HEK293T (cell line): ENCODE data around the gene FAM131C.
"Not testable (repeated sequence)": the region's sequence is repeated elsewhere in the genome, so short reads cannot be mapped to it uniquely, and the experiment has no call there.

ENCODE experiments used
- CTCF ChIA-PET: fragments of 350-600 bp; formaldehyde crosslinking; extraction: SDS; loops from one replicate; lab custom pipeline; 2021; ENCODE audit warnings: antibody characterized with exemption, inconsistent platforms; lab: Yijun Ruan, JAX
- POLR2A ChIA-PET: fragments of 350-600 bp; formaldehyde crosslinking; extraction: SDS; loops from one replicate; lab custom pipeline; 2020; ENCODE audit warnings: antibody characterized with exemption, inconsistent platforms; lab: Yijun Ruan, JAX
- DNase-seq: peaks from one replicate; pipeline ENCODE4 v3.0.0; 2012; ENCODE audit warnings: mixed read lengths; ENCODE audit errors: extremely low spot score
- ARNT ChIP-seq: fragments of 450-650 bp; IDR thresholded peaks from 2 replicates; pipeline ENCODE4 v1.6.1; 2017; ENCODE audit warnings: mild to moderate bottlenecking
- BHLHE40 ChIP-seq: fragments of 450-650 bp; IDR thresholded peaks from 2 replicates; pipeline ENCODE4 v1.6.1; 2016; ENCODE audit warnings: mild to moderate bottlenecking, moderate library complexity, borderline replicate concordance
- CTBP1 ChIP-seq: fragments of 450-650 bp; IDR thresholded peaks from 2 replicates; pipeline ENCODE4 v1.6.1; 2016; ENCODE audit warnings: borderline replicate concordance
- ELF4 ChIP-seq: fragments of 450-650 bp; IDR thresholded peaks from 2 replicates; pipeline ENCODE4 v1.6.1; 2017; ENCODE audit warnings: antibody characterized with exemption
- FOXA1 ChIP-seq: fragments of 450-650 bp; IDR thresholded peaks from 2 replicates; pipeline ENCODE4 v1.6.1; 2016; ENCODE audit warnings: mild to moderate bottlenecking
- FOXK2 ChIP-seq: fragments of 450-650 bp; IDR thresholded peaks from 2 replicates; pipeline ENCODE4 v1.6.1; 2016; ENCODE audit warnings: mild to moderate bottlenecking
- FOXM1 ChIP-seq: fragments of 450-650 bp; IDR thresholded peaks from 2 replicates; pipeline ENCODE4 v1.6.1; 2017; ENCODE audit warnings: mild to moderate bottlenecking, borderline replicate concordance
- HDGF ChIP-seq: fragments of 450-650 bp; IDR thresholded peaks from 2 replicates; pipeline ENCODE4 v1.6.1; 2017; ENCODE audit warnings: antibody characterized with exemption, borderline replicate concordance
- L3MBTL2 ChIP-seq: fragments of 450-650 bp; conservative IDR thresholded peaks from 2 replicates; pipeline ENCODE4 v1.6.1; 2016; ENCODE audit warnings: mild to moderate bottlenecking
- LEF1 ChIP-seq: fragments of 450-650 bp; IDR thresholded peaks from 2 replicates; pipeline ENCODE4 v1.6.1; 2017; ENCODE audit warnings: mild to moderate bottlenecking, borderline replicate concordance
- NFRKB ChIP-seq: fragments of 450-650 bp; IDR thresholded peaks from 2 replicates; pipeline ENCODE4 v1.6.1; 2016; ENCODE audit warnings: mild to moderate bottlenecking, moderate library complexity
- SP1 ChIP-seq: fragments of 450-650 bp; IDR thresholded peaks from 2 replicates; pipeline ENCODE4 v1.6.1; 2017
- SUZ12 ChIP-seq: fragments of 450-650 bp; IDR thresholded peaks from 2 replicates; pipeline ENCODE4 v1.6.1; 2016; ENCODE audit warnings: mild to moderate bottlenecking
- TARDBP ChIP-seq: fragments of 450-650 bp; IDR thresholded peaks from 2 replicates; pipeline ENCODE4 v1.6.1; 2016
- ZNF384 ChIP-seq: fragments of 450-650 bp; IDR thresholded peaks from 2 replicates; pipeline ENCODE4 v1.6.1; 2016
- TF ChIP-seq, protein P1 (sequence below): fragments of 450-650 bp; IDR thresholded peaks from 2 replicates; pipeline ENCODE4 v1.6.1; 2016

FAM131C gene

DNA sequence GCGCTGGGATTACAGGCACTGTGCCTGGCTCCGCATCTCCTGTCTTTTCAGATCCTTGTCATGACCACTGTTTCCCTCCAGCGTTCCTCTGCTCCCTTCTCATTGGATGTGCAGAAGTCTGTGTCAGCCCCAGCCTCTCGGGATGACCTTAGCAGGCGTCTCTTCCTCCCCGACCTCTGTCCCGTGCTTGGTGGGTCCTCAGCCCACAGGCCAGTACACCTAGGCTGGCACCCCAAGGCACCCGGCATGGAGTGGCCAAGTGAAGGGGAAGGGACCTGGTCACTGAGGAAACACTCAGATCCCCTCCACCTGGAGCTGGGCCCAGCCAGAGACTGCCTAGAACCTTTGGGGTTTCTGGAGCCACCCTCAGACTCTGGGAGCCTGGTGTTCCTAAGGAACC is 32.3 kb downstream of the FAM131C start:
- POLR2A ChIA-PET, result no interaction called here
- CTCF ChIA-PET, result no interaction called here
- DNase-seq, result no peak
- no peak for TF ChIP-seq BHLHE40
- TF ChIP-seq CTBP1, result no peak
- TF ChIP-seq, protein P1, sequence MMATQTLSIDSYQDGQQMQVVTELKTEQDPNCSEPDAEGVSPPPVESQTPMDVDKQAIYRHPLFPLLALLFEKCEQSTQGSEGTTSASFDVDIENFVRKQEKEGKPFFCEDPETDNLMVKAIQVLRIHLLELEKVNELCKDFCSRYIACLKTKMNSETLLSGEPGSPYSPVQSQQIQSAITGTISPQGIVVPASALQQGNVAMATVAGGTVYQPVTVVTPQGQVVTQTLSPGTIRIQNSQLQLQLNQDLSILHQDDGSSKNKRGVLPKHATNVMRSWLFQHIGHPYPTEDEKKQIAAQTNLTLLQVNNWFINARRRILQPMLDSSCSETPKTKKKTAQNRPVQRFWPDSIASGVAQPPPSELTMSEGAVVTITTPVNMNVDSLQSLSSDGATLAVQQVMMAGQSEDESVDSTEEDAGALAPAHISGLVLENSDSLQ, result no peak
- TF ChIP-seq L3MBTL2, result no peak
- no peak for TF ChIP-seq SUZ12
- no peak for TF ChIP-seq FOXA1
- no peak for TF ChIP-seq NFRKB
- TF ChIP-seq ELF4, result no peak
- no peak for TF ChIP-seq ZNF384
- TF ChIP-seq TARDBP, result no peak
- TF ChIP-seq FOXK2, result no peak
- no peak for TF ChIP-seq ARNT
- no peak for TF ChIP-seq LEF1
- TF ChIP-seq SP1, result no peak
- TF ChIP-seq FOXM1, result no peak
- no peak for TF ChIP-seq HDGF

DNA sequence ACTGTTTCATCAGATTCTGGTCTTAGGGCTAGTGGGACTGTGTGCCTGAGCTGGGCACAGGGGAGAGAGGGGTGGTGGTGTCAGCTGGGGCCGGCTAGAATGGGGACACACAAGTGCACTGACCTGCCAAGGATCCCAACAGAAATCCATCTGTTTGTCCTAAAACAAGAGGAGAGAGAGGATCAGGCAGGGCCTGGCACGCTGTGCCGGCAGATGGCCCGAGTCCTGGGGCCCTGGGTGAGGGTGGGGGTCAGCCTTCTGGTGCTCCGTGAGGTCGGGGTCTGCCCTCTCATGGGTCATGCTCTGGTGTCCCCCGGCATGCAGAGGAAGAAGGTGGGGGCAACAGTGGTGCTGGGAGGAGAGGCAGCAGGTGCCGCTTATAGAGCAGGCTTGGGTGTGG is 33.6 kb downstream of the FAM131C start:
- DNase-seq, CTCF ChIA-PET, POLR2A ChIA-PET: not testable (repeated sequence)

DNA sequence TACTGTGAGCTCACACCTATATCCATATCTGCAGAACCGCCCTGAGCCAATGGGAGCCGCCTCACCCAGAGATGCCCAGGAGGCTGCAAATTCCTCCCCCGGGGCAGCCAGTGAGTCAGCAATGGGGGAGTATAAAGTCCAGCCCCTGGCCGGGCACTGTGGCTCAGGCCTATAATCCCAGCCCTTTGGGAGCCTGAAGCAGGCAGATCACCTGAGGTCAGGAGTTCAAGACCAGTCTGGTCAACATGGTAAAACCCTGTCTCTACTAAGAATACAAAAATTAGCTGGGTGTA is 34.9 kb downstream of the FAM131C start:
- ChIA-PET CTCF (interaction anchor here (1.1 kb wide), 1 partner anchor 19 kb away, joined by 4 read pairs; no protein-coding TSS in a partner anchor), POLR2A (no interaction called here)
- no peak for DNase-seq
- TF ChIP-seq BHLHE40 (no peak), LEF1 (no peak), ARNT (no peak), L3MBTL2 (no peak), NFRKB (no peak), CTBP1 (no peak), ELF4 (no peak)

DNA sequence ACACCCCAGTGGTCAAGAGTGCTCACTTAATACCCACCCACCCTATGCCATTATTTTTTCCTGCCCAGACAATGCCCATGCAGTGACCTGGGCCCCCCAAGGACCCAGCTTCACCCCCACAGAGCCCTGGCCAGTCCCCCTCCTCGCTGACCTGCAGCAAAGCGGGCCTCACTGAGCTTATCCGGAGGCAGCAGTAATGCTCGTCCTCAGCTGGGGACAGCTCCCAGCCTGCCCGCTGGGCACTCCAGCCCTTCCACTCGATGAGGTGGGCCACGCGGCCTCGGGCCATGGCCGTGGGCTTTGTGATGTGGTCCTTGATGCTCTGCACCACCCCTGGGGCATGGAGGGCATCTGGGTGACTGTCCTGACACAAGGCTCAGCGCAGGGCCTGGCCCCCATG is 37.0 kb downstream of the FAM131C start:
- CTCF ChIA-PET, POLR2A ChIA-PET, DNase-seq: not testable (repeated sequence)

DNA sequence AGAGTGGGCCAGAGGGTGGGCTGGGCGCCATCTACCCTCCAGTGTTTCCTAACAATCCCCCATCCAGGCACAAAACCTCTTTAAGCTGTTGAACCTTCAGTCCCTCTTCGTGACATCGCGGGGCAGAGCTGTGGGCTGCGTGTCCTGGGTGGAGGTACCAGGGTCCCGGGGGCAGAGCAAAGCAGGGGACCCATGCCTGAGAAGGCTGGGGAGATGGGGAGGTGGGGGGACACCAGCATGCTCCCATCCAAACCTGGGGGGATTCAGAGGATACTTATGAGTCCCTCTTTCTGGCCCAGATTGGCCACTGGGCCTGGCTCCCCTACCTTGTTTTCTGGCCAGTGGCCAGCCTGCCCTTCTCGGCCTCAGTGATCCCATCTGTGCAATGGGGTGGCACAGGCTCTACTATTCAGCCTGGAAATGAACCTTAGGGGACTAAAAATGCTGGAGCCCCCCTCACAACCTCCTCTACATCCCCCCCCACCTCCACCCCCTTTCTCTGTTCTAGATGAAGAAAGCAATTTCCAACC is 40.3 kb downstream of the FAM131C start:
- DNase-seq, POLR2A ChIA-PET: not testable (repeated sequence)
- CTCF ChIA-PET, result interaction anchor here (1.2 kb wide), 1 partner anchor 12 kb away, joined by 3 read pairs; no protein-coding TSS in a partner anchor

DNA sequence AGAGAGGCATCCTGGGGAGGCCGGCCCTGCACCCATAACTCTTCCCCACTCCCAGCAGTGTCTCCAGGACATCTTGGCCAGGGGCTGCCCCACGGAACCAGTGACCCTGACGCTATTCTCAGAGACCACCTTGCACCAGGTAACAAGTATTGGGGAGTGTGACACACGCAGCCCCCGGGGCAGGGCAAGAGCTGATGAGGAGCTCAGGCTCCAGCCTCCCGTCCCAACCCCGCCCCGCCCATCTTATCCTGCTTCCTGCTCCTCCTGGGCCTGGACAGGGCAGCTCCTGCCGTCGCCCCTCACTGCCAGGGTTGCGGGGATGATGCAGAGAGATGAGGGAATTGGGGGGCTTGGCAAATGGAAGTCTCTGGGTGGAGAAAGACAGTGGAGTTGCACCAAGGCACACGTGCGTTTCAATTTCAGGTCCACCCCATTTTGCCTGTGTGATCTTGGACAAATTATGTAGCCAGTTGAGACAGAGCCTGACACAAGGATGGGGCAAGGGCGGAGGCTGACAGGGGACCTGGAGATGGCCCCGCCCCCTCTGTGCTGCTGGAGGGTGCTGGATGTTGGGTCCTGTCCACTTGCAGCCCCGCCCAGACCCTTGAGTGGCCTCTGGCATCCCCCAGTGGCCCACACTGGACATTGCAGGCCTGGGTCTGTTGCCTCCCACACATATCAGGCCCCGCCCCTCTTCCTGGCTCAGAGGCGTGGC is 40.9 kb downstream of the FAM131C start:
- CTCF ChIA-PET, result interaction anchor here (0.7 to 1.2 kb wide), 3 partner anchors 13 to 207 kb away, joined by 3 to 4 read pairs (median 3); no protein-coding TSS in a partner anchor
- POLR2A ChIA-PET, result no interaction called here
- TF ChIP-seq, protein P1, result peak; percentile 41; the same call in 1 of the 2 replicates
- no peak for TF ChIP-seq L3MBTL2
- DNase-seq, result peak; percentile 92

DNA sequence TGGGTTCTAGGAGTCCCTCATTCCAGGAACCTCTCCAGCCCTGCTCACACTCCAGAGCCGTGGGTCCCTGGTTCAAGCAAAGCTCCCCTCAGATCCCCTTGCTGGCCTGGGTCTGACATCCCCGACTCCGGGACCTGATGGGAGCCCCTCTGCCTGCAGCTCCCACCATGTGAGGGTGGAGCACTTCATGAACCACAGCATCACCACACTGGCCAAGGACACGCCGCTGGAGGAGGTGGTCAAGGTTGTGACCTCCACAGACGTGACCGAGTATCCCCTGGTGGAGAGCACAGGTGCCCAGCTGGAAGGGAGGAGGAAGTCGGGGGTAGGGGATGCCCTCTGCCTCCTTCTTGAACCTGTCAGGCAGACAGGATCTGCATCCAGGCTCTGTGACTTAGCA is 41.9 kb downstream of the FAM131C start:
- CTCF ChIA-PET, result interaction anchor here (1.0 kb wide), 1 partner anchor 22 kb away, joined by 4 read pairs; no protein-coding TSS in a partner anchor
- no peak for DNase-seq
- POLR2A ChIA-PET, result no interaction called here
- no peak for TF ChIP-seq LEF1
- TF ChIP-seq TARDBP, result no peak
- TF ChIP-seq ELF4, result no peak
- TF ChIP-seq ARNT, result no peak
- no peak for TF ChIP-seq HDGF
- no peak for TF ChIP-seq FOXM1
- TF ChIP-seq, protein P1, result no peak

DNA sequence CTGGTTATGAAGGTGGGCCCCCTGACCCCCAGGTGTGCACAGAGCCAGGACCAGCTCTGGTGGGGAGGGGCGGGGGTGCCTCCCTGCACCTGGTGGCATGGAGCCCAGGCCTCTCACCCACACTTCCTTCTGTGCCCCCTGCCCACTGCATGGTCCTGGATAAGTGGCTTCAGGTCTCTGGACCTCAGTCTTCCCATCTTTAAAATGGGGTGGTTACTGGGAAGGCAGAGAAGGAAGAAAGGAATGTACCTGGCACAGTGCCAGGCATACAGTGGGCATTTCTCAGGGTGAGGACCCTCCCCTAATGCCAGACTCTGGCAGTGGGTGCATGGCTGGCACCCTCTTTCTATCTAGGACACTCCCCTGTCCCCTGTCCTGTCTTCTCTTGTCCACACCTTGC is 44.2 kb downstream of the FAM131C start:
- no peak for DNase-seq
- CTCF ChIA-PET, result no interaction called here
- POLR2A ChIA-PET, result no interaction called here
- no peak for TF ChIP-seq TARDBP
- TF ChIP-seq SP1, result no peak
- no peak for TF ChIP-seq ELF4
- TF ChIP-seq ARNT, result no peak
- TF ChIP-seq NFRKB, result no peak
- TF ChIP-seq ZNF384, result no peak
- TF ChIP-seq CTBP1, result no peak
- no peak for TF ChIP-seq BHLHE40
- TF ChIP-seq LEF1, result no peak
- TF ChIP-seq FOXA1, result no peak
- TF ChIP-seq HDGF, result no peak
- no peak for TF ChIP-seq L3MBTL2
- TF ChIP-seq FOXM1, result no peak
- TF ChIP-seq, protein P1, result no peak
- TF ChIP-seq FOXK2, result no peak
- no peak for TF ChIP-seq SUZ12

DNA sequence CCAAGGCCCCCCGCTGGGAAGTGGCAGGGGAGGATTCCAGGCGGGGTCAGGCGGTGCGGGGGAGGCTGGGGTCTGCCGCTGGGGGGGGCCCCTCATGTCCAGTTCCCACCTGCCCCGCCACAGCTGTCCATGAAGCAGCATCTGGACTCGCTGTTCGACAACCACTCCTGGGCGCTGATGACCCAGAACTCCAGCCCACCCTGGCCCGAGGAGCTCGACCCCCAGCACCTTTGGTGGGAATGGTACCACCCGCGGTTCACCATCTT is 44.5 kb downstream of the FAM131C start:
- CTCF ChIA-PET, DNase-seq, POLR2A ChIA-PET: not testable (repeated sequence)
